Measurements from ENCODE around the gene CRYGN.
A peak's percentile ranks its signal among the peaks of the same experiment; 100 is the strongest.

The CRYGN gene

GRCh38 chr7:151459726-151460473 lies 20.0 kb upstream of the CRYGN start:
- DNase-seq = peak; percentile 47

GRCh38 chr7:151457534-151457933 lies 17.6 kb upstream of the CRYGN start:
- no peak for DNase-seq

GRCh38 chr7:151456782-151457181 lies 16.8 kb upstream of the CRYGN start:
- DNase-seq = no peak

- DNase-seq = no peak
Observed at GRCh38 chr7:151456276-151456675, 16.3 kb upstream of the CRYGN start.

- DNase-seq = no peak
Observed at GRCh38 chr7:151455690-151456089, 15.7 kb upstream of the CRYGN start.

GRCh38 chr7:151454932-151455530 lies 15.1 kb upstream of the CRYGN start:
- no peak for DNase-seq

- DNase-seq = no peak
Observed at GRCh38 chr7:151454305-151454704, 14.4 kb upstream of the CRYGN start.

GRCh38 chr7:151453326-151453791 lies 13.4 kb upstream of the CRYGN start:
- no peak for DNase-seq

- no peak for DNase-seq
Observed at GRCh38 chr7:151452680-151453325, 12.9 kb upstream of the CRYGN start.

GRCh38 chr7:151451626-151452571 lies 12.0 kb upstream of the CRYGN start:
- peak; percentile 43 for DNase-seq

GRCh38 chr7:151451156-151451555 lies 11.2 kb upstream of the CRYGN start:
- DNase-seq = no peak

GRCh38 chr7:151449990-151450389 lies 10.0 kb upstream of the CRYGN start:
- no peak for DNase-seq

- peak; percentile 80 for DNase-seq
Observed at GRCh38 chr7:151448261-151449252, 8.6 kb upstream of the CRYGN start.

- DNase-seq = no peak
Observed at GRCh38 chr7:151447901-151448260, 7.9 kb upstream of the CRYGN start.

GRCh38 chr7:151447312-151447711 lies 7.4 kb upstream of the CRYGN start:
- DNase-seq = no peak

- DNase-seq = no peak
Observed at GRCh38 chr7:151446412-151446811, 6.5 kb upstream of the CRYGN start.

- no peak for DNase-seq
Observed at GRCh38 chr7:151444632-151445031, 4.7 kb upstream of the CRYGN start.

- DNase-seq = no peak
Observed at GRCh38 chr7:151442776-151443496, 3.0 kb upstream of the CRYGN start.

GRCh38 chr7:151440799-151441445 lies 981 bp upstream of the CRYGN start:
- no peak for DNase-seq

GRCh38 chr7:151438864-151439601 lies 908 bp downstream of the CRYGN start:
- no peak for DNase-seq
